ENCODE measurements around the gene EFNB3. TPM values are rescaled to one million over a fixed set of nuclear protein-coding genes. Genes with fewer than 3 reads are reported as not detected.

EFNB3 gene
- total and polyA plus RNA-seq, 2 of the 13 experiments (the other 11 are each of a cell fraction or from before 2014, with no cell fraction given), result 0.07 to 0.25 TPM

GRCh38 chr17:7707858-7708750, 3.1 kb downstream of the EFNB3 start (continued):
- TF ChIP-seq REST (IDR thresholded peaks at IDR 0.05; ENCODE audit: borderline replicate concordance in 1 of 2, low read depth in 1 of 2, low read length in 2 of 2) (no peak), ZNF891 (CRISPR knock-in tag; IDR thresholded peaks at IDR 0.05) (no peak)

- intact Hi-C loops (cut with micrococcal nuclease; ENCODE audit: unreplicated experiment) (no loop called here), in situ Hi-C loops (cut with HindIII; ENCODE audit: extremely low pct_ligation_motif_present, low pct_unique_long_range_greater_than_20kb) (no loop called here)
- ChIA-PET POLR2A (no interaction called here), CTCF (ENCODE audit: low intra/inter-chr PET ratio, low total read pairs) (no interaction called here)
- FAIRE-seq (no peak), DNase-seq (ENCODE audit: low spot score) (no peak), ATAC-seq (no peak)
- Histone ChIP-seq H3K9ac (ENCODE audit: insufficient read depth, low read depth, low read length) (no peak overlapping the region), H2AFZ (ENCODE audit: low read length) (no peak overlapping the region), H3K4me2 (ENCODE audit: low read depth, low read length) (no peak overlapping the region), H3K4me3 (replicated peaks in 1 of 3; ENCODE audit: insufficient read depth in 1 of 3, low read depth in 2 of 3, low read length in 3 of 3) (no peak overlapping the region), H3K27ac (ENCODE audit: extremely low read length, insufficient read depth, low read length) (no peak overlapping the region), H3K4me1 (ENCODE audit: insufficient read depth, low read length) (peaks cover 16% of the 10 kb centered on the region; the same call in 1 of the 2 replicates), H3K36me3 (replicated peaks in 1 of 2; ENCODE audit: control insufficient read depth in 1 of 2, insufficient read depth in 2 of 2, low read length in 2 of 2) (no peaks in the 10 kb centered on the region), H3K27me3 (ENCODE audit: control insufficient read depth in 1 of 2, insufficient read depth in 2 of 2, low read length in 2 of 2) (peaks cover 8 to 73% of the 10 kb centered on the region in 2 experiments), H3K79me2 (ENCODE audit: insufficient read depth, low read length) (no peaks in the 10 kb centered on the region), H3K9me3 (ENCODE audit: low read length) (no peaks in the 10 kb centered on the region), H4K20me1 (ENCODE audit: insufficient read depth, low read length) (no peaks in the 10 kb centered on the region)
- WGBS (ENCODE audit: low lambda C conversion rate), result 60% methylated on average over 1 of the region's 11 CpGs
- no TSS peak for BruUV-seq (replicated peaks)
- TF ChIP-seq REPIN1 (CRISPR knock-in tag; IDR thresholded peaks at IDR 0.05; ENCODE audit: borderline replicate concordance, low read depth), result no peak
- TF ChIP-seq IRF9 (CRISPR knock-in tag; IDR thresholded peaks at IDR 0.05; ENCODE audit: borderline replicate concordance), result no peak
- TF ChIP-seq RXRB (CRISPR knock-in tag; IDR thresholded peaks at IDR 0.05; ENCODE audit: borderline replicate concordance), result no peak
- no peak for TF ChIP-seq KDM1A (CRISPR knock-in tag; IDR thresholded peaks at IDR 0.05)
- no peak for TF ChIP-seq PAWR (CRISPR knock-in tag; IDR thresholded peaks at IDR 0.05; ENCODE audit: borderline replicate concordance)
- no peak for TF ChIP-seq GATAD2A (CRISPR knock-in tag; IDR thresholded peaks at IDR 0.05)
- no peak for TF ChIP-seq NFYC (CRISPR knock-in tag; IDR thresholded peaks at IDR 0.05)
- no peak for TF ChIP-seq ZNF788 (CRISPR knock-in tag; IDR thresholded peaks at IDR 0.05; ENCODE audit: borderline replicate concordance)
- no peak for TF ChIP-seq ZNF3 (CRISPR knock-in tag; IDR thresholded peaks at IDR 0.05)
- no peak for TF ChIP-seq GPN1 (CRISPR knock-in tag; IDR thresholded peaks at IDR 0.05; ENCODE audit: borderline replicate concordance)
These were observed 4.0 kb downstream of the EFNB3 start for GRCh38 chr17:7709031-7709430.

All from HepG2 (cell line).